ENCODE measurements around the gene SH3PXD2A.
"Not testable (repeated sequence)": the region's sequence is repeated elsewhere in the genome, so short reads cannot be mapped to it uniquely, and the experiment has no call there.

Gene SH3PXD2A

GRCh38 chr10:103739039-103739764 lies 116.2 kb downstream of the SH3PXD2A start:
- DNase-seq: no peak

- DNase-seq: no peak
Measured at GRCh38 chr10:103737735-103738367, 117.5 kb downstream of the SH3PXD2A start.

GRCh38 chr10:103736763-103737162 lies 118.6 kb downstream of the SH3PXD2A start:
- no peak for DNase-seq

GRCh38 chr10:103736044-103736443 lies 119.3 kb downstream of the SH3PXD2A start:
- no peak for DNase-seq

- no peak for DNase-seq
Measured at GRCh38 chr10:103734731-103735130, 120.6 kb downstream of the SH3PXD2A start.

GRCh38 chr10:103733045-103733419 lies 122.3 kb downstream of the SH3PXD2A start:
- DNase-seq: no peak

- DNase-seq: no peak
Measured at GRCh38 chr10:103732339-103733044, 122.9 kb downstream of the SH3PXD2A start.

- no peak for DNase-seq
Measured at GRCh38 chr10:103731609-103732270, 123.6 kb downstream of the SH3PXD2A start.

- DNase-seq: not testable (repeated sequence)
Measured at GRCh38 chr10:103731026-103731425, 124.3 kb downstream of the SH3PXD2A start.

- DNase-seq: no peak
Measured at GRCh38 chr10:103729851-103730250, 125.5 kb downstream of the SH3PXD2A start.

- no peak for DNase-seq
Measured at GRCh38 chr10:103727991-103728689, 127.2 kb downstream of the SH3PXD2A start.

- no peak for DNase-seq
Measured at GRCh38 chr10:103727546-103727963, 127.8 kb downstream of the SH3PXD2A start.

GRCh38 chr10:103726637-103727036 lies 128.7 kb downstream of the SH3PXD2A start:
- DNase-seq: no peak

GRCh38 chr10:103725242-103725641 lies 130.1 kb downstream of the SH3PXD2A start:
- DNase-seq: no peak

GRCh38 chr10:103724771-103725170 lies 130.6 kb downstream of the SH3PXD2A start:
- no peak for DNase-seq

- DNase-seq: no peak
Measured at GRCh38 chr10:103724074-103724473, 131.3 kb downstream of the SH3PXD2A start.

GRCh38 chr10:103723557-103723956 lies 131.8 kb downstream of the SH3PXD2A start:
- no peak for DNase-seq

- no peak for DNase-seq
Measured at GRCh38 chr10:103722632-103723031, 132.7 kb downstream of the SH3PXD2A start.

- no peak for DNase-seq
Measured at GRCh38 chr10:103720964-103721335, 134.4 kb downstream of the SH3PXD2A start.

GRCh38 chr10:103720328-103720963 lies 134.9 kb downstream of the SH3PXD2A start:
- DNase-seq: no peak

GRCh38 chr10:103719036-103719435 lies 136.3 kb downstream of the SH3PXD2A start:
- no peak for DNase-seq

- DNase-seq: no peak
Measured at GRCh38 chr10:103718247-103718620, 137.1 kb downstream of the SH3PXD2A start.

Data from NK-92 treated with Interleukin-12 subunit alpha and Interleukin-12 subunit beta, amount 100 ng/mL, for 24 hours (cell line).